Vagina (tissue), 2 donors: ENCODE results near the gene HBG1.
"Not testable (repeated sequence)": the region's sequence is repeated elsewhere in the genome, so short reads cannot be mapped to it uniquely, and the experiment has no call there.

Experiments used
- POLR2AphosphoS5 ChIP-seq, 2 donors: sonication (generic); formaldehyde crosslinking; IDR thresholded peaks; one replicate each; pipeline ENCODE4 v1.9.0; 2017; ENCODE audit warnings: antibody characterized with exemption in 2 of 2, mild to moderate bottlenecking in 2 of 2, low read depth in 1 of 2; ENCODE audit not compliant: insufficient read depth in 1 of 2
- TF ChIP-seq, protein P1 (sequence below), 3 experiments: fragments of 450-650 bp in 2 of 3; fragments of 200-600 bp in 1 of 3; sonication (generic) in 1 of 3; IDR thresholded peaks; one replicate each; pipeline ENCODE4 v1.5.1; 2017 to 2019; ENCODE audit warnings: antibody characterized with exemption in 3 of 3, mild to moderate bottlenecking in 2 of 3, moderate library complexity in 2 of 3

DNA sequence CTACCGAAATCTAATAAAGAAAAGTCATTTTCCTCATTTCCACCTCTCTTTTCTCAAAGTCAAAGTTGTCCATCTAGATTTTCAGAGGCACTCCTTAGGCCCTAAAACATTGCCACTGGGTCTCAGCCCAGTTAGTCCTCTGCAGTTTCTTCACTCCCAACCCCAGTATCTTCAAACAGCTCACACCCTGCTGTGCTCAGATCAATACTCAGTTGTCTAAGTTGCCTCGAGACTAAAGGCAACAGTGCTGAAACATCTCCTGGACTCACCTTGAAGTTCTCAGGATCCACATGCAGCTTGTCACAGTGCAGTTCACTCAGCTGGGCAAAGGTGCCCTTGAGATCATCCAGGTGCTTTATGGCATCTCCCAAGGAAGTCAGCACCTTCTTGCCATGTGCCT is 4.4 kb upstream of the HBG1 start:
- TF ChIP-seq, protein P1, sequence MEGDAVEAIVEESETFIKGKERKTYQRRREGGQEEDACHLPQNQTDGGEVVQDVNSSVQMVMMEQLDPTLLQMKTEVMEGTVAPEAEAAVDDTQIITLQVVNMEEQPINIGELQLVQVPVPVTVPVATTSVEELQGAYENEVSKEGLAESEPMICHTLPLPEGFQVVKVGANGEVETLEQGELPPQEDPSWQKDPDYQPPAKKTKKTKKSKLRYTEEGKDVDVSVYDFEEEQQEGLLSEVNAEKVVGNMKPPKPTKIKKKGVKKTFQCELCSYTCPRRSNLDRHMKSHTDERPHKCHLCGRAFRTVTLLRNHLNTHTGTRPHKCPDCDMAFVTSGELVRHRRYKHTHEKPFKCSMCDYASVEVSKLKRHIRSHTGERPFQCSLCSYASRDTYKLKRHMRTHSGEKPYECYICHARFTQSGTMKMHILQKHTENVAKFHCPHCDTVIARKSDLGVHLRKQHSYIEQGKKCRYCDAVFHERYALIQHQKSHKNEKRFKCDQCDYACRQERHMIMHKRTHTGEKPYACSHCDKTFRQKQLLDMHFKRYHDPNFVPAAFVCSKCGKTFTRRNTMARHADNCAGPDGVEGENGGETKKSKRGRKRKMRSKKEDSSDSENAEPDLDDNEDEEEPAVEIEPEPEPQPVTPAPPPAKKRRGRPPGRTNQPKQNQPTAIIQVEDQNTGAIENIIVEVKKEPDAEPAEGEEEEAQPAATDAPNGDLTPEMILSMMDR (IDR thresholded peaks at IDR 0.05), result not testable (repeated sequence)
- not testable (repeated sequence) for TF ChIP-seq POLR2AphosphoS5 (IDR thresholded peaks at IDR 0.05; ENCODE audit: insufficient read depth in 1 of 2, low read depth in 1 of 2)
